DND-41 (cell line): ENCODE data around the gene RIC1.

Experiments
- ATAC-seq: fragments of 200-7000 bp; cut with Tn5 transposase; 3 replicates; pipeline ENCODE4 v1.9.1; 2021; ENCODE audit warnings: low read depth; ENCODE audit not compliant: insufficient read depth
- DNase-seq: peaks from one replicate; pipeline ENCODE4 v3.0.0-alpha.2; 2020
- H2AFZ ChIP-seq: 2 replicates; pipeline ENCODE4 v1.6.0; 2012; ENCODE audit warnings: low read depth, low read length
- H3K27ac ChIP-seq: 2 replicates; pipeline ENCODE4 v1.5.1; 2012; ENCODE audit warnings: low read length, inconsistent platforms
- H3K27me3 ChIP-seq: fragments of 200-600 bp; sonication (generic); 2 replicates; pipeline ENCODE4 v1.6.0; 2012; ENCODE audit warnings: low read length, mild to moderate bottlenecking, inconsistent platforms; ENCODE audit not compliant: insufficient read depth, poor library complexity
- H3K36me3 ChIP-seq: 2 replicates; pipeline ENCODE4 v1.5.1; 2012; ENCODE audit warnings: low read length, inconsistent platforms; ENCODE audit not compliant: insufficient read depth
- H3K4me1 ChIP-seq: 2 replicates; pipeline ENCODE4 v1.5.1; 2012; ENCODE audit warnings: mild to moderate bottlenecking, low read length; ENCODE audit not compliant: insufficient read depth
- H3K4me2 ChIP-seq: 2 replicates; pipeline ENCODE4 v1.6.0; 2012; ENCODE audit warnings: mild to moderate bottlenecking, moderate library complexity, low read length, inconsistent platforms; ENCODE audit not compliant: insufficient read depth
- H3K4me3 ChIP-seq, 2 experiments: fragments of 200-600 bp in 1 of 2; shearing (Covaris generic) in 1 of 2; 2 replicates each; pipeline ENCODE4 v1.5.1; 2012 to 2016; ENCODE audit warnings: inconsistent platforms in 2 of 2, low read length in 2 of 2, mild to moderate bottlenecking in 2 of 2, low read depth in 1 of 2, moderate library complexity in 1 of 2
- H3K79me2 ChIP-seq: 2 replicates; pipeline ENCODE4 v1.6.0; 2012; ENCODE audit warnings: low read length, inconsistent platforms; ENCODE audit not compliant: insufficient read depth
- H3K9ac ChIP-seq: 2 replicates; pipeline ENCODE4 v1.6.0; 2012; ENCODE audit warnings: low read depth, mild to moderate bottlenecking, inconsistent platforms, low read length, moderate library complexity
- H3K9me3 ChIP-seq: 2 replicates; pipeline ENCODE4 v1.5.1; 2012; ENCODE audit warnings: low read length, moderate library complexity, mild to moderate bottlenecking, inconsistent platforms; ENCODE audit not compliant: insufficient read depth, severe bottlenecking
- H4K20me1 ChIP-seq: 2 replicates; pipeline ENCODE4 v1.6.0; 2012; ENCODE audit warnings: low read length; ENCODE audit not compliant: insufficient read depth
- EZH2 ChIP-seq: IDR thresholded peaks from 3 replicates; pipeline ENCODE4 v1.6.1; 2012; ENCODE audit warnings: borderline replicate concordance, low read depth, mild to moderate bottlenecking, moderate library complexity, low read length, inconsistent platforms; ENCODE audit not compliant: severe bottlenecking
- TF ChIP-seq, protein P1 (sequence below): IDR thresholded peaks from 2 replicates; pipeline ENCODE4 v1.5.1; 2012; ENCODE audit warnings: borderline replicate concordance, low read length, moderate library complexity, mild to moderate bottlenecking; ENCODE audit not compliant: poor library complexity, severe bottlenecking; ENCODE audit errors: extremely low read depth

Gene RIC1

DNA sequence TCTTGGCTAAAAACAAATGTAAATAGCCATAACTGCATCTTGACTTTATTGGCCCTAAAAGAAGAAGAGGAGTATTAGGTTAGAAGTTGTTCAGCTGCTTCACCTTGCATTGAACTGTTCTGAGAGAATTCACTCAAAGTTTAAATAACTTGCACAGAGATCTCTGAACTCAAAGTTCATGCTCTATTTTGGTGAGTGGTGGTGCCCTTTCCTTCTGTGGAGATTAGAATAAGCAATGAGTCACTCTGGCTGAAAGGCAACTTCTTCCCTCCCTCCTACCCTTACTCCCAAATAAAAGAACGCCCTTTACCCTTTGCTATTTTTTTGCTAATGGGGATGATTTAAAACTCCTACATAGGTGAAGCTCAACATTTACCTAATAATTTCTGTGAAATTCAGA is 155.1 kb downstream of the RIC1 start:
- Histone ChIP-seq H3K9ac (no peak overlapping the region), H3K9me3 (no peaks in the 10 kb centered on the region), H3K79me2 (no peaks in the 10 kb centered on the region), H3K27ac (no peak overlapping the region), H3K27me3 (no peaks in the 10 kb centered on the region), H3K4me3 (no peak overlapping the region), H3K36me3 (peaks cover 27% of the 10 kb centered on the region), H3K4me2 (no peak overlapping the region), H4K20me1 (no peaks in the 10 kb centered on the region), H2AFZ (no peak overlapping the region), H3K4me1 (no peaks in the 10 kb centered on the region)
- no peak for DNase-seq
- no peak for ATAC-seq
- no peak for TF ChIP-seq EZH2
- TF ChIP-seq, protein P1, sequence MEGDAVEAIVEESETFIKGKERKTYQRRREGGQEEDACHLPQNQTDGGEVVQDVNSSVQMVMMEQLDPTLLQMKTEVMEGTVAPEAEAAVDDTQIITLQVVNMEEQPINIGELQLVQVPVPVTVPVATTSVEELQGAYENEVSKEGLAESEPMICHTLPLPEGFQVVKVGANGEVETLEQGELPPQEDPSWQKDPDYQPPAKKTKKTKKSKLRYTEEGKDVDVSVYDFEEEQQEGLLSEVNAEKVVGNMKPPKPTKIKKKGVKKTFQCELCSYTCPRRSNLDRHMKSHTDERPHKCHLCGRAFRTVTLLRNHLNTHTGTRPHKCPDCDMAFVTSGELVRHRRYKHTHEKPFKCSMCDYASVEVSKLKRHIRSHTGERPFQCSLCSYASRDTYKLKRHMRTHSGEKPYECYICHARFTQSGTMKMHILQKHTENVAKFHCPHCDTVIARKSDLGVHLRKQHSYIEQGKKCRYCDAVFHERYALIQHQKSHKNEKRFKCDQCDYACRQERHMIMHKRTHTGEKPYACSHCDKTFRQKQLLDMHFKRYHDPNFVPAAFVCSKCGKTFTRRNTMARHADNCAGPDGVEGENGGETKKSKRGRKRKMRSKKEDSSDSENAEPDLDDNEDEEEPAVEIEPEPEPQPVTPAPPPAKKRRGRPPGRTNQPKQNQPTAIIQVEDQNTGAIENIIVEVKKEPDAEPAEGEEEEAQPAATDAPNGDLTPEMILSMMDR = no peak

DNA sequence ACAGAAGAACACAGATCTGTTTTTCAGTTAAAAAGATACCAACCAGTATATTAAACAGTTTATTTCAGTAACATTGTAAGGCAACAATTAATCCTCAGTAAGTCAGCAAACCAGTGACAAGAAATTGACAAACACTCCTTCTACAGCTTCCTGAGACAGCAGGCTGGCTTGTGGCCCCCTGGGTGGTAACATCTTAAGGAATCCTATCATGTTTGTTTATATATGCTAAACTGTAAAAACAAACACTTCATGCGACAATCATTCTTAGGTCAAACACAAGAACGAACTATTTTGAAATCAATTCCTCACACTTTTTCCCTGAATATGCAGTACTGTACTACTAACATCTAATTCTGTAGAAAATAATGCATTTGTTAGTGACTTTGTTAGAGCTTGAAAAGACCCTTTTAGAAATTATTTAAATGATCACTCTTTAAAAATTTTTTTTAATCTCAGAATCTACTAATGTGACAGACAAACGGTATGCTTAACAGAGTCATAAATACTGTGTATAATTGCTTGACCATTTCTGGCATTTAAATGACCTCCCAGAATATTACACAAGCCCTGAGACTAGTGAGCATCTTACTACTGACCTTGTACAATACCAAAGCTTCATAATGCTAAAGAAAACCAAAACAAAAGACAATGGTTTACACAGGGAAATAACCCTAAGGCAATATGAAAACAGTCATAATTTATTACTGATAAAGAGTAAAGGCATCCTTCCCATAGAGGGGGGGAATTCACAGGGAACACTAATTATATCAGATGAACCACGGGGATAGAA is 155.8 kb downstream of the RIC1 start:
- no peaks in the 10 kb centered on the region for H4K20me1 ChIP-seq
- TF ChIP-seq, protein P1 = no peak
- no peak for TF ChIP-seq EZH2
- no peak overlapping the region for H3K9ac ChIP-seq
- no peak overlapping the region for H3K4me3 ChIP-seq
- H2AFZ ChIP-seq = no peak overlapping the region
- no peak overlapping the region for H3K27ac ChIP-seq
- no peaks in the 10 kb centered on the region for H3K79me2 ChIP-seq
- peaks cover 20% of the 10 kb centered on the region for H3K36me3 ChIP-seq
- DNase-seq (no peak), ATAC-seq (no peak)
- no peaks in the 10 kb centered on the region for H3K9me3 ChIP-seq
- H3K4me1 ChIP-seq = no peaks in the 10 kb centered on the region
- H3K27me3 ChIP-seq = no peaks in the 10 kb centered on the region
- H3K4me2 ChIP-seq = no peak overlapping the region

DNA sequence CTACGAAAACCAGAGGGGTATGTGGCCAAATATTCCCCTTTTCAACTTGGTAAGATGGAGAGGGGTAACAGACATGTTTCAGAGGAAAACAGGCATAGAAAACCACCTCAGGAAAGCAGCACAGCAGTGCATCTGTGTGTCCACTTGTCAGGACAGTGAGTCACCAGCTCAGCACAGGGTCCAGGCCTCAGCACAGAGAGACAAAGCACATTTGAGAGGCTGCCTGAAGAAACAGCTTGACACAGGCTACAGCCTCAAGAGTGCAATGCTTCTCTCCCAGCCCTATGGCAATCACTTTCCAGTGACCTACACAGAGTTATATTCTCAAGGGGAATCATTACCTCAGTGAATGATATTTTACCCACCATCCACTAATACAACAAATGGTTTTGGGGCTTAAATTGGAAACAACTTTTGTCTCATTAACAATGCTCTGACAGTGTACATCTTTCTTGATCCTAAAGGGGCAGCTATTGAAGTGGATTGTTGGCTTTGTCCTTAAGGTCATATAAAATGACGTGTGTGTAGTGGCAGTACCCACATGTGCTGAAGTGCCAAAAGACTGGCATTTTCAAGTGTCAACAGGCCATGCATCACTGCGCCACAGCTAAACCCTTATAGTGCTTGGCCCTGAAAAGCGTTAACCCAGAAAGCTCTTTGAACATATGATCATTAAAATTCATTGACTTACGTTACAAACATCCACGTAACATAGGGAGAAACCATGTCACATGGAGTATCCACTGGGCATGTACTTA is 157.6 kb downstream of the RIC1 start:
- ATAC-seq = no peak
- no peak overlapping the region for H3K9ac ChIP-seq
- H3K4me3 ChIP-seq = no peak overlapping the region
- peaks cover 12% of the 10 kb centered on the region for H3K36me3 ChIP-seq
- H3K4me2 ChIP-seq = no peak overlapping the region
- no peaks in the 10 kb centered on the region for H4K20me1 ChIP-seq
- H3K79me2 ChIP-seq = no peaks in the 10 kb centered on the region
- no peaks in the 10 kb centered on the region for H3K9me3 ChIP-seq
- no peaks in the 10 kb centered on the region for H3K27me3 ChIP-seq
- H3K27ac ChIP-seq = no peak overlapping the region
- DNase-seq = no peak
- H2AFZ ChIP-seq = no peak overlapping the region
- TF ChIP-seq, protein P1 = no peak
- TF ChIP-seq EZH2 = no peak
- no peaks in the 10 kb centered on the region for H3K4me1 ChIP-seq
